B cell (primary cell): ENCODE results near the gene GIT1.

Experiments used
- EZH2 ChIP-seq: IDR thresholded peaks from 2 replicates; pipeline ENCODE4 v1.6.1; 2012; ENCODE audit warnings: borderline replicate concordance, low read depth, mild to moderate bottlenecking, moderate library complexity, low read length; ENCODE audit not compliant: insufficient read depth, poor library complexity, severe bottlenecking
- TF ChIP-seq, protein P1 (sequence below): fragments of 200-600 bp; IDR thresholded peaks from one replicate; pipeline ENCODE4 v1.8.0; 2022; ENCODE audit warnings: antibody characterized with exemption, mild to moderate bottlenecking

- TF ChIP-seq EZH2 = no peak
- TF ChIP-seq, protein P1, sequence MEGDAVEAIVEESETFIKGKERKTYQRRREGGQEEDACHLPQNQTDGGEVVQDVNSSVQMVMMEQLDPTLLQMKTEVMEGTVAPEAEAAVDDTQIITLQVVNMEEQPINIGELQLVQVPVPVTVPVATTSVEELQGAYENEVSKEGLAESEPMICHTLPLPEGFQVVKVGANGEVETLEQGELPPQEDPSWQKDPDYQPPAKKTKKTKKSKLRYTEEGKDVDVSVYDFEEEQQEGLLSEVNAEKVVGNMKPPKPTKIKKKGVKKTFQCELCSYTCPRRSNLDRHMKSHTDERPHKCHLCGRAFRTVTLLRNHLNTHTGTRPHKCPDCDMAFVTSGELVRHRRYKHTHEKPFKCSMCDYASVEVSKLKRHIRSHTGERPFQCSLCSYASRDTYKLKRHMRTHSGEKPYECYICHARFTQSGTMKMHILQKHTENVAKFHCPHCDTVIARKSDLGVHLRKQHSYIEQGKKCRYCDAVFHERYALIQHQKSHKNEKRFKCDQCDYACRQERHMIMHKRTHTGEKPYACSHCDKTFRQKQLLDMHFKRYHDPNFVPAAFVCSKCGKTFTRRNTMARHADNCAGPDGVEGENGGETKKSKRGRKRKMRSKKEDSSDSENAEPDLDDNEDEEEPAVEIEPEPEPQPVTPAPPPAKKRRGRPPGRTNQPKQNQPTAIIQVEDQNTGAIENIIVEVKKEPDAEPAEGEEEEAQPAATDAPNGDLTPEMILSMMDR = no peak
Observed at GRCh38 chr17:29619251-29619650, 29.8 kb upstream of the GIT1 start.
